Type B pancreatic cell (in vitro differentiated cells): ENCODE data around the gene TSPAN17. TPM values are rescaled to one million over a fixed set of nuclear protein-coding genes. Genes with fewer than 3 reads are reported as not detected.

Experiments used
- DNase-seq: peaks from one replicate; pipeline ENCODE4 v3.0.0; 2021; ENCODE audit warnings: mixed read lengths; ENCODE audit not compliant: unreplicated experiment; ENCODE audit errors: extremely low spot score
- H3K27ac Mint-ChIP-seq: 2 replicates; pipeline ENCODE4 v1.8.0; 2021; ENCODE audit warnings: mild to moderate bottlenecking, mixed read lengths
- H3K27me3 Mint-ChIP-seq: 2 replicates; pipeline ENCODE4 v1.8.0; 2021; ENCODE audit warnings: mixed read lengths
- H3K36me3 Mint-ChIP-seq: 2 replicates; pipeline ENCODE4 v1.8.0; 2021; ENCODE audit warnings: mixed read lengths
- H3K4me1 Mint-ChIP-seq: one replicate; pipeline ENCODE4 v1.8.0; 2021; ENCODE audit warnings: mixed read lengths; ENCODE audit not compliant: unreplicated experiment
- H3K4me3 Mint-ChIP-seq: 2 replicates; pipeline ENCODE4 v1.8.0; 2021; ENCODE audit warnings: mild to moderate bottlenecking, mixed read lengths
- H3K9me3 Mint-ChIP-seq: 2 replicates; pipeline ENCODE4 v1.8.0; 2021; ENCODE audit warnings: mixed read lengths
- CTCF ChIP-seq: fragments of 200-600 bp; sonication (generic); conservative IDR thresholded peaks from 2 replicates; pipeline ENCODE4 v1.5.0; 2021; ENCODE audit warnings: antibody characterized with exemption, mild to moderate bottlenecking
- total RNA-seq: library from RNA; stranded (reverse); gene quantifications from 2 replicates; pipeline ENCODE4 v1.2.1, GENCODE V29; 2021; ENCODE audit warnings: low replicate concordance

TSPAN17 gene
- total RNA-seq, 1 donor from 2014 or later, result 45.9 TPM

GRCh38 chr5:176653401-176654385 is 6.4 kb downstream of the TSPAN17 start:
- H3K36me3 Mint-ChIP-seq, result peaks cover 5% of the 10 kb centered on the region
- no peak for TF ChIP-seq CTCF
- H3K27me3 Mint-ChIP-seq, result no peaks in the 10 kb centered on the region
- no peak for DNase-seq
- H3K4me3 Mint-ChIP-seq, result no peak overlapping the region
- H3K4me1 Mint-ChIP-seq, result peaks cover 21% of the 10 kb centered on the region
- H3K9me3 Mint-ChIP-seq, result no peaks in the 10 kb centered on the region
- no peak overlapping the region for H3K27ac Mint-ChIP-seq

- H3K27me3 Mint-ChIP-seq, result no peaks in the 10 kb centered on the region
- no peaks in the 10 kb centered on the region for H3K9me3 Mint-ChIP-seq
- no peak for TF ChIP-seq CTCF
- peaks cover 5% of the 10 kb centered on the region for H3K36me3 Mint-ChIP-seq
- H3K4me1 Mint-ChIP-seq, result peaks cover 20% of the 10 kb centered on the region
- H3K4me3 Mint-ChIP-seq, result no peak overlapping the region
- H3K27ac Mint-ChIP-seq, result no peak overlapping the region
- DNase-seq, result no peak
Observed at GRCh38 chr5:176654856-176655255, 7.6 kb downstream of the TSPAN17 start.

- no peak for DNase-seq
- Mint-ChIP-seq H3K4me1 (peaks cover 9% of the 10 kb centered on the region), H3K27ac (no peak overlapping the region), H3K9me3 (no peaks in the 10 kb centered on the region), H3K27me3 (peaks cover under 1% of the 10 kb centered on the region), H3K36me3 (peaks cover 5% of the 10 kb centered on the region), H3K4me3 (no peak overlapping the region)
- no peak for TF ChIP-seq CTCF
Observed at GRCh38 chr5:176656467-176656990, 9.2 kb downstream of the TSPAN17 start.

GRCh38 chr5:176658007-176658599 is 10.8 kb downstream of the TSPAN17 start:
- DNase-seq, result no peak
- no peaks in the 10 kb centered on the region for H3K9me3 Mint-ChIP-seq
- peaks cover 5% of the 10 kb centered on the region for H3K36me3 Mint-ChIP-seq
- TF ChIP-seq CTCF, result peak; percentile 90
- H3K27ac Mint-ChIP-seq, result peak overlapping the region; percentile 16
- peaks cover 9% of the 10 kb centered on the region for H3K4me1 Mint-ChIP-seq
- H3K4me3 Mint-ChIP-seq, result no peak overlapping the region
- peaks cover 3% of the 10 kb centered on the region for H3K27me3 Mint-ChIP-seq

- TF ChIP-seq CTCF, result no peak
- DNase-seq, result no peak
- Mint-ChIP-seq H3K9me3 (no peaks in the 10 kb centered on the region), H3K4me1 (peaks cover 10% of the 10 kb centered on the region), H3K4me3 (peak overlapping the region; percentile 13), H3K27me3 (peaks cover 8% of the 10 kb centered on the region), H3K36me3 (no peaks in the 10 kb centered on the region), H3K27ac (peak overlapping the region; percentile 50)
Observed at GRCh38 chr5:176658817-176659511, 11.7 kb downstream of the TSPAN17 start.
